ENCODE results near the gene KCNJ5. TPM values are rescaled to one million over a fixed set of nuclear protein-coding genes. Genes with fewer than 3 reads are reported as not detected.

Gene KCNJ5
- total RNA-seq, 1 experiment from 2014 or later = 0.17 TPM

DNA sequence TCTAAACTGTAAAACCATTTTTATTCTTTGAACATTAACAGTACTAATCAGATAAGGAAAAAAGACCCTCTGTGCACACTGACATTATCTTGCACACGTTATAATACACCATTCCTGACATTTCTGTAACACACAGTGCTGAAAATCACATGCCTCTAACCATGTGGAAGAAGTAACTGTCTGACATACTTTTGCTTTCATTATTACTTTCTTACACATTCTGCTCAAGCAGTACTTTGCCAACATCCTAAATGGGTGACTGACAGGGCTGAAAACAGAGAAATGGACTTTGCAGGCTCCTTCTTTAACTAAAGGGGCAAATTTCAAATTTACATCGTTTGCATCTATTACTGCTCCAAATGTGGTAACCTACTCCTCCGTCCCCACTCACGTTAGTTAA, 74.3 kb downstream of the KCNJ5 start (continued):
- TF ChIP-seq ELF1 (IDR thresholded peaks at IDR 0.05; ENCODE audit: borderline replicate concordance, low read depth) (no peak), EGR1 (IDR thresholded peaks at IDR 0.05; ENCODE audit: low read depth) (no peak), SP1 (IDR thresholded peaks at IDR 0.05; ENCODE audit: low read depth) (no peak)
- TF ChIP-seq, protein P1, sequence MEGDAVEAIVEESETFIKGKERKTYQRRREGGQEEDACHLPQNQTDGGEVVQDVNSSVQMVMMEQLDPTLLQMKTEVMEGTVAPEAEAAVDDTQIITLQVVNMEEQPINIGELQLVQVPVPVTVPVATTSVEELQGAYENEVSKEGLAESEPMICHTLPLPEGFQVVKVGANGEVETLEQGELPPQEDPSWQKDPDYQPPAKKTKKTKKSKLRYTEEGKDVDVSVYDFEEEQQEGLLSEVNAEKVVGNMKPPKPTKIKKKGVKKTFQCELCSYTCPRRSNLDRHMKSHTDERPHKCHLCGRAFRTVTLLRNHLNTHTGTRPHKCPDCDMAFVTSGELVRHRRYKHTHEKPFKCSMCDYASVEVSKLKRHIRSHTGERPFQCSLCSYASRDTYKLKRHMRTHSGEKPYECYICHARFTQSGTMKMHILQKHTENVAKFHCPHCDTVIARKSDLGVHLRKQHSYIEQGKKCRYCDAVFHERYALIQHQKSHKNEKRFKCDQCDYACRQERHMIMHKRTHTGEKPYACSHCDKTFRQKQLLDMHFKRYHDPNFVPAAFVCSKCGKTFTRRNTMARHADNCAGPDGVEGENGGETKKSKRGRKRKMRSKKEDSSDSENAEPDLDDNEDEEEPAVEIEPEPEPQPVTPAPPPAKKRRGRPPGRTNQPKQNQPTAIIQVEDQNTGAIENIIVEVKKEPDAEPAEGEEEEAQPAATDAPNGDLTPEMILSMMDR (IDR thresholded peaks at IDR 0.05 in 2 of 3, conservative IDR thresholded peaks at IDR 0.05 in 1 of 3; ENCODE audit: borderline replicate concordance in 1 of 3, insufficient read depth in 1 of 3, low read depth in 2 of 3, low read length in 2 of 3) = no peak

DNA sequence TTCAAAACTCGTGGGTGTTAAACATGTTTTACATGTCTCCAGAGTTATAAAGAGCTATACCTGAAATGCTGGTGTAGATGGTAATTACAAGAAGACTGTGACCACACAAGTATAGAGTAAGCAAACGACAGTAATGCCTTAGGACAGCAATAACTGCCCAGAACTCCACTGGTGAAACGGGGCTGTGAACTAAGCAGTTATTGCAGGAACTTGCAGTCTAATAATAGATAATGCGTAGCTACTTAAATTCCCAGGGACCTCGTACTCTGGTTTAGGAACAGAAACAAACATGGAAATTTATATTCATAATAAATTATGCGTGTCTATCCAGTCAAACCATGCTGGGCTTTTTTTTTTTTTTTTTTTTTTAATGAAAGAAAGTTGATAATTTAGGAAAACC, 76.4 kb downstream of the KCNJ5 start:
- Histone ChIP-seq H3K4me2 (ENCODE audit: low read length) (no peak overlapping the region), H3K36me3 (ENCODE audit: control insufficient read depth in 1 of 2, insufficient read depth in 2 of 2, low read length in 2 of 2) (peaks cover 5 to 12% of the 10 kb centered on the region in 2 experiments; a peak in 1 of 4 replicates), H3K79me2 (ENCODE audit: insufficient read depth, low read length) (no peaks in the 10 kb centered on the region), H2AFZ (ENCODE audit: low read depth, low read length, poor library complexity, severe bottlenecking) (no peak overlapping the region), H3K4me3 (replicated peaks in 1 of 2; ENCODE audit: low read depth in 1 of 2, low read length in 2 of 2) (no peak overlapping the region), H3K9me3 (ENCODE audit: control insufficient read depth in 1 of 2, insufficient read depth in 1 of 2, low read depth in 1 of 2, low read length in 2 of 2) (no peaks in the 10 kb centered on the region), H3K27ac (ENCODE audit: low read depth, low read length) (no peak overlapping the region), H4K20me1 (ENCODE audit: insufficient read depth) (no peaks in the 10 kb centered on the region), H3K4me1 (ENCODE audit: control insufficient read depth in 1 of 2, insufficient read depth in 2 of 2, low read length in 2 of 2) (no peaks in the 10 kb centered on the region), H3K27me3 (ENCODE audit: insufficient read depth, low read length) (no peaks in the 10 kb centered on the region), H3K9ac (ENCODE audit: low read length) (no peak overlapping the region), H3K9me2 (ENCODE audit: insufficient read depth) (no peaks in the 10 kb centered on the region)
- TF ChIP-seq, protein P2, sequence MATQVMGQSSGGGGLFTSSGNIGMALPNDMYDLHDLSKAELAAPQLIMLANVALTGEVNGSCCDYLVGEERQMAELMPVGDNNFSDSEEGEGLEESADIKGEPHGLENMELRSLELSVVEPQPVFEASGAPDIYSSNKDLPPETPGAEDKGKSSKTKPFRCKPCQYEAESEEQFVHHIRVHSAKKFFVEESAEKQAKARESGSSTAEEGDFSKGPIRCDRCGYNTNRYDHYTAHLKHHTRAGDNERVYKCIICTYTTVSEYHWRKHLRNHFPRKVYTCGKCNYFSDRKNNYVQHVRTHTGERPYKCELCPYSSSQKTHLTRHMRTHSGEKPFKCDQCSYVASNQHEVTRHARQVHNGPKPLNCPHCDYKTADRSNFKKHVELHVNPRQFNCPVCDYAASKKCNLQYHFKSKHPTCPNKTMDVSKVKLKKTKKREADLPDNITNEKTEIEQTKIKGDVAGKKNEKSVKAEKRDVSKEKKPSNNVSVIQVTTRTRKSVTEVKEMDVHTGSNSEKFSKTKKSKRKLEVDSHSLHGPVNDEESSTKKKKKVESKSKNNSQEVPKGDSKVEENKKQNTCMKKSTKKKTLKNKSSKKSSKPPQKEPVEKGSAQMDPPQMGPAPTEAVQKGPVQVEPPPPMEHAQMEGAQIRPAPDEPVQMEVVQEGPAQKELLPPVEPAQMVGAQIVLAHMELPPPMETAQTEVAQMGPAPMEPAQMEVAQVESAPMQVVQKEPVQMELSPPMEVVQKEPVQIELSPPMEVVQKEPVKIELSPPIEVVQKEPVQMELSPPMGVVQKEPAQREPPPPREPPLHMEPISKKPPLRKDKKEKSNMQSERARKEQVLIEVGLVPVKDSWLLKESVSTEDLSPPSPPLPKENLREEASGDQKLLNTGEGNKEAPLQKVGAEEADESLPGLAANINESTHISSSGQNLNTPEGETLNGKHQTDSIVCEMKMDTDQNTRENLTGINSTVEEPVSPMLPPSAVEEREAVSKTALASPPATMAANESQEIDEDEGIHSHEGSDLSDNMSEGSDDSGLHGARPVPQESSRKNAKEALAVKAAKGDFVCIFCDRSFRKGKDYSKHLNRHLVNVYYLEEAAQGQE (IDR thresholded peaks at IDR 0.05; ENCODE audit: low read depth) = no peak
- no peak for TF ChIP-seq ZFX (IDR thresholded peaks at IDR 0.05)
- TF ChIP-seq SRF (IDR thresholded peaks at IDR 0.05; ENCODE audit: low read depth) = no peak
- no peak for TF ChIP-seq ELF1 (IDR thresholded peaks at IDR 0.05; ENCODE audit: borderline replicate concordance, low read depth)
- no peak for TF ChIP-seq FOSL1 (IDR thresholded peaks at IDR 0.05; ENCODE audit: low read depth)
- BruUV-seq (replicated peaks) = no TSS peak
- ATAC-seq = no peak
- ChIA-PET CTCF (no interaction called here), RAD21 (ENCODE audit: low non-redundant PET in 1 of 2, low total read pairs in 2 of 2, uncharacterized antibody in 2 of 2, unreplicated experiment in 2 of 2) (no interaction called here), POLR2A (no interaction called here)
- intact Hi-C loops (cut with micrococcal nuclease) = no loop called here
- DNase-seq (ENCODE audit: low read depth, low spot score) = no peak
